GM10266 (cell line): ENCODE results near the gene SHISA8.

Source experiments
- DNase-seq: peaks from one replicate; pipeline ENCODE4 v3.0.0; 2012; ENCODE audit errors: extremely low spot score
- CTCF ChIP-seq: IDR thresholded peaks from 2 replicates; pipeline ENCODE4 v1.5.1; 2012; ENCODE audit warnings: mild to moderate bottlenecking, low read depth; ENCODE audit not compliant: control insufficient read depth, insufficient read depth; ENCODE audit errors: missing control alignments

The SHISA8 gene

GRCh38 chr22:41908411-41909309 is 6.2 kb downstream of the SHISA8 start:
- DNase-seq: peak; percentile 54
- TF ChIP-seq CTCF: no peak

- TF ChIP-seq CTCF: no peak
- DNase-seq: peak; percentile 42
Measured at GRCh38 chr22:41907436-41908401, 7.2 kb downstream of the SHISA8 start.

- DNase-seq: no peak
Measured at GRCh38 chr22:41906822-41907221, 8.1 kb downstream of the SHISA8 start.

GRCh38 chr22:41905411-41906202 is 9.3 kb downstream of the SHISA8 start:
- TF ChIP-seq CTCF: no peak
- no peak for DNase-seq

More at GRCh38 chr22:41906822-41907221, 8.1 kb downstream of the SHISA8 start:
- TF ChIP-seq CTCF: no peak

- no peak for TF ChIP-seq CTCF
Measured at GRCh38 chr22:41904450-41905410, 10.1 kb downstream of the SHISA8 start.

GRCh38 chr22:41902932-41903421 is 11.9 kb downstream of the SHISA8 start:
- no peak for DNase-seq
- no peak for TF ChIP-seq CTCF

More at GRCh38 chr22:41904450-41905410, 10.1 kb downstream of the SHISA8 start:
- DNase-seq: no peak
